GM21447 (cell line): ENCODE data around the gene KIF26A.

Experiments
- ATAC-seq: cut with Tn5 transposase; IDR thresholded peaks from one replicate; pipeline ENCODE4 v1.9.1; 2021; ENCODE audit not compliant: unreplicated experiment

Gene KIF26A

DNA sequence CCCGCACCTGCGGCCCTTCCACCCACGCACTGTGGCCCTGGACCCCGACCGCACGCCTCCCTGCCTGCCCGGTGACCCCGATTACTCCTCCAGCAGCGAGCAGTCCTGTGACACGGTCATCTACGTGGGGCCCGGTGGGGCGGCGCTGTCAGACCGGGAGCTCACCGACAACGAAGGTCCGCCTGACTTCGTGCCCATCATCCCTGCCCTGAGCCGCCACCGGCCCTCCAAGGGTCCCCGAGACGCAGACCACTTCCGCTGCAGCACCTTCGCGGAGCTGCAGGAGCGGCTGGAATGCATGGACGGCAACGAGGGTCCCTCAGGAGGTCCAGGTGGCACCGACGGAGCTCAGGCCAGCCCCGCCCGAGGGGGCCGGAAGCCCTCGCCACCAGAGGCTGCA is 36.7 kb downstream of the KIF26A start:
- no peak for ATAC-seq

DNA sequence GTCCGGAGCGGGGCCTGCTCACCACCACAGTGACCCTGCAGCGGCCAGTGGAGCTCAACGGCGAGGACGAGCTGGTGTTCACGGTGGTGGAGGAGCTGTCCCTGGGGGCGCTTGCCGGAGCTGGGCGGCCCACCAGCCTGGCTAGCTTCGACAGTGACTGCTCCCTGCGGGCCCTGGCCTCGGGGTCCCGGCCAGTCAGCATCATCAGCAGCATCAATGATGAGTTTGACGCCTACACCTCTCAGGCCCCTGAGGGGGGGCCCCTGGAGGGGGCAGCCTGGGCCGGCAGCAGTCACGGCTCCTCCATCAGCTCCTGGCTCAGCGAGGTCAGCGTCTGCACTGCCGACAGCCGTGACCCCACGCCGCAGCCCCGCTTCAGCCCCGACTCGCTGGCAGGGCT is 37.4 kb downstream of the KIF26A start:
- no peak for ATAC-seq

DNA sequence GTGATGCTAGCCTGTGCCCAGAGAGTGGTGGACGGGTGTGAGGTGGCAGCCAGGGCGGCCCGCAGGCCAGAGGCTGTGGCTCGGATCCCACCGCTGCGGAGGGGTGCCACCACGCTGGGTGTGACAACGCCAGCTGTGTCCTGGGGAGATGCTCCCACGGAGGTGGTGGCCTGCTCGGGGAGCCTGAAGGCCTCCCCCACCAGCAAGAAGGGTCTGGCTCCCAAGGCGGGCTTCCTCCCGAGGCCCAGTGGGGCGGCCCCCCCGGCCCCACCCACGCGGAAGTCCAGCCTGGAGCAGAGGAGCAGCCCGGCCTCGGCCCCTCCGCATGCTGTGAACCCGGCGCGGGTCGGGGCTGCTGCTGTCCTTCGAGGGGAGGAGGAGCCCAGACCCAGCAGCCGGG is 38.2 kb downstream of the KIF26A start:
- no peak for ATAC-seq

DNA sequence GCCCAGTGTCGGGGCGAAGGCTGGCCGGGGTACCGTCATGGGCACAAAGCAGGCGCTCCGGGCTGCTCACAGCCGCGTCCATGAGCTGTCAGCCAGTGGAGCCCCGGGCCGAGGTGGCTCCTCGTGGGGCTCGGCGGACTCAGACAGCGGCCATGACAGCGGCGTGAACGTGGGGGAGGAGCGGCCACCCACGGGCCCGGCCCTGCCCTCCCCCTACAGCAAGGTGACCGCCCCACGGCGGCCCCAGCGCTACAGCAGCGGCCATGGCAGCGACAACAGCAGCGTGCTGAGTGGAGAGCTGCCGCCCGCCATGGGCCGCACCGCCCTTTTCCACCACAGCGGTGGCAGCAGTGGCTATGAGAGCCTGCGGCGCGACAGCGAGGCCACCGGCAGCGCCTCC is 39.0 kb downstream of the KIF26A start:
- ATAC-seq, result no peak

DNA sequence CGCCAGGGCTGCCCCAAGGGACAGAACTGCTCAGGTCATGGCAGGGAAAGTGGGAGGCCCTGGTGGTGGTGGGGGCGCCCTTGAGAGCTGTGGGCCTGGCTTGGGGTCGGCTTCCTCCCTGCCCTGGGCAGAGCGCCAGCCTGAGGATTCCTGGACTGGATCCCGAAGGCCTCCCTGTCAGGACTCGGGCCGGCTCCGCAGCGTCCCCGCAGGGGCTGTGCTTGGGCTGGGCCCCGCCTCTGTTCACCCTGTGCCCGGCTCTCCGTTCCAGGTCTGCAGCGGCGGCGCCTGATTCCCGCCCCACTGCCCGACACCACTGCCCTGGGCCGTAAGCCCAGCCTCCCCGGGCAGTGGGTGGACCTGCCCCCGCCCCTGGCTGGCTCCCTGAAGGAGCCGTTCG is 39.9 kb downstream of the KIF26A start:
- no peak for ATAC-seq

DNA sequence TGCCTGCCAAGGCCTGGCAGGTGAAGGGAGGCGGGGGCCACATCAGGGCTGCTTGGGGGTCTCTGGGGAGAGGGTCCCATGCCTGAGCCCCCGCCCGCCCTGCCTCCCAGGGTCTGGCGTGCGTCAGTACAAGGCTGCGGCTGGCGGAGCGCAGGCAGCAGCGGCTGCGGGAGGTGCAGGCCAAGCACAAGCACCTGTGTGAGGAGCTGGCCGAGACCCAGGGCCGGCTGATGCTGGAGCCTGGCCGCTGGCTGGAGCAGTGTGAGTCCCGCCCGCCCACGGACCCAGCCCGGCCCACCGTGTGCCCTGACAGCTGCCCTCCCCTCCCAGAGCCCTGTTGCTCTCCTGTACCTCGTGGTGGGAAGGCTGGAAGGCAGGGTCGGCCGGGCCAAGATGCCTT is 40.7 kb downstream of the KIF26A start:
- ATAC-seq, result no peak

DNA sequence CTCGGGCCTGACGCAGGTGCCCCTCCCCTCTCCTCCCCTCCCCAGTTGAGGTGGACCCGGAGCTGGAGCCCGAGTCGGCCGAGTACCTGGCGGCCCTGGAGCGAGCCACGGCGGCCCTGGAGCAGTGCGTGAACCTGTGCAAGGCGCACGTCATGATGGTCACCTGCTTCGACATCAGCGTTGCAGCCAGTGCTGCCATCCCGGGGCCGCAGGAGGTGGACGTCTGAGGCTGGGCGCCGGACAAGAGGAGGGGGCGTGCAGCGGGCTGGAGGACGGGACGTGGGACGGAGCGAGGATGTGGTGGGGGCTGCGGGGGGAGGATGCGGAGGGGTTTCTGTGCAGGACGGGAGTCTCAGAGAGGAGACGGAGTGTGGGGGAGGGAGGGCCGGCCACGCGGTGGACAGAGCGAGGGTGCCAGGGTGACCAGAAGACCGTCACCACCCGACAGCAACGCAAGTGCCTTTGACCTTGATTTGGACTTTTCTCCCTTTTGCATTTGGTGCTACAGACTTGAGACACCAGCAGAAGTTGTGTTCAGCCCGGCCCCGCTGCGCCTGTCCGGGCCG is 41.3 kb downstream of the KIF26A start:
- ATAC-seq, result no peak

DNA sequence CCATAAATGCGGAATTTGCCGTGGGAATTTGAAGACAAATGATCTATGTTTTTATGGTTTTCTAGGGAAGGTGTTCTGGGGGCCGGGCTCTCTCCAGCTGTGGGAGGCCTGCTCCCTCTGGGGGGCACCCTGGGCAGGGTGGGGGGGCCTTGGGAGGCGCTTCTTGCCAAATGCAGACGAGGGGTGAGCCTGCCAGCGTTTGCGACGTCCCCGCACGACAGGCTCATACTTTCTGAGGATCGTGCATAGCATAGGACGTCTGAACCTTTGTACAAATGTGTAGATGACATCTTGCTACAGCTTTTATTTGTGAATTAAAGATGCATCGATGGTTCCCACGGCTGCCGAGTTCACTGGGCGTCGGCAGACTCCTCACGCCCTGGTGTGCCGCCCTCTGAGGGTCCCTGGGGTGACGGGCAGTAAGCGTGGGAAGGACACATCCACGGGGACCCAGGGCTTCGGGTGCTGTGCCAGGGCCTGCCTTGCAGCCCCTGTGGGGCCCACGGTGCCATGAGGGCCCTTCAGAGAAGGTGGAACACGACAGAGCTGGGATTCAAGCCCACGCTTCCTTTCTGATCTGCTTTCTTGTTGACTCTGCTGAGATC is 42.3 kb downstream of the KIF26A start:
- no peak for ATAC-seq

DNA sequence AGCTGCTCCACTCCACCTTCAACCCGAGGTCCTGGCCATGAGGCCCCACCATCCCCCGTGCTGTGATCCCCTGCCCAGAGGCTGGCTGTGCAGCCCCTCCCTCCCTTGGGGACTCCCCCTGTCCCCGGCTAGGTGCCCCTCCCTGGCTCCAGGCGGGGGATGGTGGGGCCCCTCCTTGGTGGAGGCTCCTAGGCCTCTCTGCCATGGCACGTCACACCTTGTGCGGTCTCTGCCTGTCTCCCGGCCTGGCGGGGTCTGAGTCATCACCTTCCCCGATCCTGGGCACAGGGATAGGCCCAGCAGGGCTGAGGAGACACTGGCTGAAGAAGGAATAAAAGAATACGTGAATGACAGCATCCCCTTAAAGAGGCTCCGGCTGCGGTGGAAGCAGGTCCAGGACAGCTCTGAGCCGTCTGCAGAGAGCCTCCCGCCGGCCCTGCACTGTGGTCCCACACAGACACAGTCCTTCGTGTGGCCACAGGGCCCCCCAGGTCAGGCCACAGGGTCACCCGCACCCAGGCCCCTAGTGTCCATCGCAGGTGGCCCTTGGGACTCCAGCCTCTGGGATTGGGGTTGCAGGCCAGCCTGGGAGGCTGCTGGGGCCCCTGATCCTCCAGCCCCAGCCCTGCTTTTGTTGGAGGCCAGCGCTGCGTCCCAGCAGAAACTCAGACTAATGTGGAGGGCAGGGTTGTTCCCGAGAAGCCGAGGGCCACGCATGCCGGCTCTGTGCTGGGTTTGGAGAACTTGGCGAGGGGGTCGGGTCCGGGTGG is 43.6 kb downstream of the KIF26A start:
- no peak for ATAC-seq

DNA sequence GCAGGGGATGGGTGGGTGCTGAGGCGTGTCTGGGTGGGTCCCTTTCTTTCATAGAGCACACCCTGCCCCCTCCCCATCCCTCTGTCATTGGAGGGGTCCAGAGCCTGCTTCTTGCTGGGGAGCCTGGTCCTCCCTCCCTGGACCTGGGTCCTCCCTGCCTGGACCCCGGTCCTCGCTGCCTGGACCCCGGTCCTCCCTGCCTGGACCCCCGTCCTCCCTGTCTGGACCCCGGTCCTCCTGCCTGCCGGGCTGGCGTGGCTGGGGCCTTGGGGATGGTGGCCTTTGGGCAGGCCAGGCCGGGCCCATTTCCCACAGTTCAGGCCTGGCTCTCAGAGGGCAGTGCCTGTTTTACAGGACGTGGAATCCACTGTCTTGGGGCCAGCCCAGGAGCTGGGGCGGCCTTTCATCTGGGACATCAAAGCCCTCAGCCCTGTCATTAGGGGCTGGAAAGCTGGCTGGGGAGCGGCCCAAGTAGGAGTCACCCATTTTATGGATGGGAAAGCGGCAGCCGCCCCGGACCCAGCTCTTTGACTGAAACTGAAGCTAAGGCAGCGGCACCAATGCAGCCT is 44.6 kb downstream of the KIF26A start:
- ATAC-seq, result no peak

DNA sequence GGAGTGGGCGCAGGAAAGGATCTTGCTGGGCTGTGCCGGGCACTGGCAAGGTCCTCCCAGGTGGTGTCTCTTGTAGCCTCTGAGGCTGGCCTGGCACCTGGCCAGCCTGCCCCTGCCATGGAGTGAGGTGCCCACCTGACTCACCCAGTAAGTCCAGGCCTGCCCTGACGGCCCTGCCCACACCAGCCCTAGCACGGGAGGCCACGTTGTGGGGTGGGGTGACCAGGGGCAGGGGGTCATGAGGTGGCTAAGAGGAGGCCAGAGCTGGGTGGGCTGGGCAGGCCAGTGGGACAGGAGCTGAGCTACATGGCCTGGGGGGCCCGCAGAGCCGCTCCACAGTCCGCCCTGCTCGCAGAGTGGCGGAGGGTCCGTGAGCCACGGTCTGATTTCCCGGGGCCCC is 45.4 kb downstream of the KIF26A start:
- no peak for ATAC-seq

DNA sequence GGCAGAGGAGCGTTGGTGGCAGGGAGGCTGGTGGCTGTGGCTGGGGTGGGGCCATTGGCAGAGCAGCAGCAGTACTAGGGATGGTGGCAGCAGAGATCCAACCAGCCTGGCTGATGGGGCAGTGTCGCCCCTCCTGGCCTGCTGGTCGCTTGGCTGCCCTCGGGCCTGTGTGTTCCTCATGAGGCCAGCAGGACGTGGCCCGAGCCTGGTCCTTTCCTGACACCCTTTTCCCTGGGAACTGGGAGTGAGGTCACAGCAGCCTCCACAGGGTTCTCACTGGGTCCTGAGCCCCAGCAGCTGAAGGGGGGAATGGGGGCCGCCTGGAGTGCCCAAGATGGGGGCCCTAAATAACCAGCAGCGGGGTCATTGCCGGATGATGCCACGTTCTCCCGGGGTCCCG is 46.1 kb downstream of the KIF26A start:
- ATAC-seq, result no peak

DNA sequence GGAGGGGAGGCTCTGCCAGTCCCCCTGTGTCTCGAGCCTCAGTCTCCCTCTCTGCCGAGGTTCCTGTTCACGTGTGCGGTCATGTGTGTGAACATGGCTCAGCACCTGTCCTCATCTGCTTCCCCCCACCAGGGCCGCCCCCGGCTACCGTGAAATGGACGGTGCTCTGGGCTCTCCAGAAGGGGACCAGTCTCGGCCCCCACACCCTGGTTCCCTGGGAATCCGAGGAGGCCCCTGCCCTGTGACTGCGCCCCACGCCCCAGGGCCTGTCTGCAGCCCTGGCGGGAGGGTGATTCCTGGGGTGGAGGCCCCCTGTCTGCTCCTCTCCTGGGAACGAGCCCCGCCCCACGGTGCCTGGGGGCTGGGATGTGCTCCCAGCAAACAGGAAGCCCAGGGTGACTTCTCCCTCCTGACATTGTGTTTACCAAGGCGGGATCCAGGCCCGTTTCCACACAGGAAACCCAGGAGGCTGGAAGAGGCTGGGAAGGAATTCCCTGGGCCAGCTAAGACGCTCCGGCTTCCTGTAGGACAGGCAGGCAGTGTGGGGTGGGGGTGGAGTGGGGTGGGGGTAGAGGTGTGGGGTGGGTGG is 46.6 kb downstream of the KIF26A start:
- ATAC-seq, result no peak

DNA sequence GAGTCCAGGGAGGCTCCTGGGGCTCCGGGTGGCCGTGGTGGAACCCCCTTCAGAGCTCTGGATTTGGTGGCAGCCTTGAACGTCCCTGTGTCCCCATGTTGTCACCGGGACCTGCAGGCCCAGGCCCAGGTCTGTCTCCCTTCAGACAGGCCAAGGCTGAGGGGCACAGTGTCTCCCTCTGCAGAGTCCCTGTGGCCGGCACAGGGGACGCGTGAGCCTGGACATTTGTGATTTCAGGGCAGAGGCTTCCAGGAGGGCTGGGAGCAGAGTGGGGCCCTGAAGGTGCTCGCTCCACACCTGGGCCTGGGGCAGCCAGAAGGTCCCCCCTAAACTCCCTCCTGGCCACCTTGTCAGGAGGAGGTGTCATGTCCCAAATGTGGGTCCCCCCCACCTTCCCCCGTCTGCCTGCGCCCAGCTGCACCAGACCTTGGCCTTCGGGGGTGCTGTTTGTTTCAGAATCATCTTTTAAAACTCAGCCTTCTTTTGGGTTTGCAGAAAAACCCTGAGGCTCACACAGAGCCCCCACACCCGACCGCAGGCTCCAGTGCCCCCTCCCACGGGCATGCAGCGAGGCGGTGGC is 47.6 kb downstream of the KIF26A start:
- ATAC-seq, result no peak

DNA sequence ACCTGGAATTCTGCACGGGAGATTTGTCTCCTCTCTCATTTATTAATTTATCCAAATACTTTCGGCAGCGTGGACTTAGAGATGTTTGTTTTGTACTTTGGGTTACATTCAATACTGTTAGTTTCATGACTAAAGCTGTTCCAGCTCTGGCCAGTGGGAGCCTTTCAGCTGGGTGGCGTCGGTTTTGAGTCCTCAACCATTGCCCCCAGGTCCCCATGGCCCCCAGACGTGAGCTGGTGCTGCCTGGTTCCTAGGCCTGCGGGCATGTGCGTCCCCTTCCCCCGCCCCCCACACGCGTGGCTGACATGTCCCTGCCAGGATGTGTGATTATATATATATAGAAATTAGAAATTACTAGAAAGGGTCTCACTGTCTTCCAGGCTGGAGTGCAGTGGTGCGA is 48.2 kb downstream of the KIF26A start:
- no peak for ATAC-seq

DNA sequence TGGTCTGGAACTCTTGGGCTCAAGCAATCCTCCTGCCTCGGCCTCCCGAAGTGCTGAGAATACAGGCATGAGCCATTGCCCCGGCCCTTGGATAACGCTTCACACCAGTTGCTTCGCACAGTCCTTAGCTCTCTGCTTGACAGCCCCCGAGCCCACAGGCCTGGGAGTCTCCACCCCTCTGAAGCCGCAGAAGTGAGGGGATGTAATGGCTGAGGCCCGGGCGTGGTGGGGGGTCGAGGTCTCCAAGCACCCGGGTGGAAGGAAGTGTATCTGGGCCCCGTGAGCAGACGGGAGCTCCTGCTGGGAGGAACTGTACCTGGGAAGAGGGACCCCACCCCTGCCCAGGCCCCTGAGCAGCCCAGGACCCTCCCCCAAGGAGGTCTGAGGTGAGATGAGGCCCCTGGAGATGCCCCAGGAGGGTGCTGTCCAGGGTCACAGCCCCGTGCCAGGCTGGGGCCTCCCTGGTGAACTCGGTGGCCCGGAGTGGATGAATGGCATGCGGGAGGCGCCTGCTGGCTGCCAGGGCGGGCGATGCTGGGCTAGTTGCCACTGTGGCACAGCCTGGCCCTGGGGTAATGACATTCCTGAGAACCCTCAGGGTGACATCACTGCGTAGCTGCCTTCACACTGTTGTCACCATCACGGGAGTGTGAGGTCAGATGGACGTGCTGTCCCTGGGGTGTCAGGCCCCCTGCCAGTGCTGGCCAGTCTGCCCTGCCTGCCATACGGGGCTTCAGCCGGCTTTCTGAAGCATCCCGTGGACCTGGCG is 48.9 kb downstream of the KIF26A start:
- ATAC-seq, result no peak

DNA sequence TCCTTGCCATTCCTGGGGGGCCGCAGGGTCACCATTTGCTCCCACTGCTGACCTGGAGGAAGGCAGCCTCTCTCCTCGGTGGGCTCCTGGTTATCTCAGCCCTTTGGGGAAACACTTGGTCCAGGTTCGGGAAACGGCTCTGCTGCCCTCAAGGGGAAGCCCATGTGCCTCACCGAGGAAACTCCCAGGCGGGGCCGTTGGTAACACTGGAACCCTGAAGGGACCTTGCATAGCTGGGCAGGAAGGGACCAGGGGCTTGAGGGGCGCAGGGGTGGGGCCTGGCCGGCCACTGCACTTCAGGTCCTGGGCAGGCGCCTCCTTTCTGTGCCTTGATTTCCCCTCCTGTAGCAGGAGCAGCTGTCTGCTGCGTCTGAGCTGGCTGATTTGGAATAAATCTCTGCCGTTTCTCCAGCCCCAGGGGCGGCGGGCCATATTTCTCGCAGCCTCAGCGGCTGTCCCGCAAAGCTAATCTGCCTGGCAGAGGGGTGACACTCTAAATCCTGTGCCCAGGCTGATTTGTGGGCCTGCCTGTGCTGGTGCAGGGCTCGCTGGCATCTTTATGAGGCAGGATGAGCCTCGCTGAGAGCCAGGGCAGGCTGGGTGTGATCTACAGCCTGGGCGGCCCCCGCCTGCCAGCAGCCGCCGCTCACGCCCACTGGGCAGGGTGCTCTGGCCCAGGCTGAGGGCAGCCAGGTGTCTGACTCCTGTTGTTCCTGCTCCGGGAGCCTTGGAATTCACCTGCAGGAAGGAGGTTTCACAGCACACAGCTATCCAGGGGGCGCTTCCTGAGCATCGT is 49.7 kb downstream of the KIF26A start:
- no peak for ATAC-seq

DNA sequence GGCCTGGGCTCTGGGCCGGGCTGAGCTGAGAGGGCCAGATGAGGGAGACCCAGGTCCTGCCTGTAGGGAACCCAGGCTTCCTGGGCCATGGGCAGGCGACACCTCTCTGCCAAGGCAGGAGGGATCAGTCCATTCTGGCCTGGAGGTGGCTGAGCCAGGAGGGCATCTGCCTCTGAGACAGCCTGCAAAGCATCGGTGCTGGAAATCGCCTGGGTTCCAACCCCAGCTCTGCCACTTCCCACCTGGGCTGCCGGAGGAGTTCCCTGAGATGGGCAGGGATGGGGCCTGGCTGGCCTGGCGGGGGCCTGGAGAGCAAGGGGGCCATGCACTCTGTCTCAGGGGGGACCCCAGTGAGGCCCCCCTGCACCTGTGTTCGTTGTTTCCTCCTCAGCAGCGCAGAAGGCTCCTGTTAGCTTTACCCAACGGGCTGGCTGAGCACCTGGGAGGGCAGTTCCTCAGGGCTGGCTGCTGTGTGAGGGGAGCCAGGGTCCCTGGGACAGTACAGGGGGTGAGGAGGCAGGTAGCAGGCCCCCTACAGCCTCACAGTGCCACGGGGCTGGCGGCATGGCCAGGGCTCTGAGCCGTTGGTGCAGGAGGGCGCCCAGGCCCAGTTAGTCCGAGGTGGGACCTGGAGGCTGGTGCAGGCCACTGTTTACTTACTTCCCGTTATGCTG is 50.5 kb downstream of the KIF26A start:
- no peak for ATAC-seq

DNA sequence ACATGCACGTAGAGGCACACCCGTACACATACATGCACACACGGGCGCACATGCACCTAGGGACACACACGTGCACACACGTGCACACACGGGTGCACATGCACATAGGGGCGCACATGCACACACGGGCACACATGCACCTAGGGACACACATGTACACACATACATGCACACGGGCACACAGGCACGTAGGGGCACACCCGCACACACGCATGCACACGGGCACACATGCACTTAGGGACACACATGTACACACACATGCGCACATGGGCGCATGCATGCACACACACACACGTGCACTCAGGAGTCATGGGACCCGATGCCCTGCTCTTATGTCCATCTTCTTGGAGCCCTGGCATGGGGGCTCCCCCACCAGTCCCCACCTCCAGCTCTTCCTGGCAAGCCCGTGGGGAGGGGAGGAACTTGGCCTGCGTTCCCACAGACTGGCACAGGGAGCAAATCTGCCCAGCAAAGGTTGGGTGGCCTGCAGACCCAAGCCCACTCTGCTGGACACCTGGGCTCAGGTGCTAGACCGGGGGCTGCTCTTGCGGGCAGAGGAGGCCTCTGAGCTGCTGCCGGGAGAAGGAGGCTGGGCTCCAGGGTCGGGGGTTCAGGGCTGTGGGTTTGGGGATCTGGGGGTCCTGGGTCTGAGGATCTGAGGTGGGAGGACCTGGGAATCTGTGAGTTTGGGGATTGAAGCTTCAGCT is 51.4 kb downstream of the KIF26A start:
- no peak for ATAC-seq
